T-helper 2 cell treated with Interferon-gamma antibody and Interleukin-4, amounts not matched to agents 100 ng/mL and 5 ng/mL, for 36 hours (primary cell): ENCODE data around the gene ZNF468. TPM values are rescaled to one million over a fixed set of nuclear protein-coding genes. Genes with fewer than 3 reads are reported as not detected.
"Not testable (repeated sequence)": the region's sequence is repeated elsewhere in the genome, so short reads cannot be mapped to it uniquely, and the experiment has no call there.

Experiments
- intact Hi-C: fragments of 100-400 bp; cut with micrococcal nuclease; formaldehyde crosslinking; loops from one replicate; pipeline ENCODE4 v1.15.1; 2023
- total RNA-seq: library from RNA; stranded (reverse); gene quantifications from 2 replicates; pipeline ENCODE4 v1.2.3, GENCODE V29; 2022

Gene ZNF468
- total RNA-seq, result 16.5 and 18.7 TPM in 2 replicates

DNA sequence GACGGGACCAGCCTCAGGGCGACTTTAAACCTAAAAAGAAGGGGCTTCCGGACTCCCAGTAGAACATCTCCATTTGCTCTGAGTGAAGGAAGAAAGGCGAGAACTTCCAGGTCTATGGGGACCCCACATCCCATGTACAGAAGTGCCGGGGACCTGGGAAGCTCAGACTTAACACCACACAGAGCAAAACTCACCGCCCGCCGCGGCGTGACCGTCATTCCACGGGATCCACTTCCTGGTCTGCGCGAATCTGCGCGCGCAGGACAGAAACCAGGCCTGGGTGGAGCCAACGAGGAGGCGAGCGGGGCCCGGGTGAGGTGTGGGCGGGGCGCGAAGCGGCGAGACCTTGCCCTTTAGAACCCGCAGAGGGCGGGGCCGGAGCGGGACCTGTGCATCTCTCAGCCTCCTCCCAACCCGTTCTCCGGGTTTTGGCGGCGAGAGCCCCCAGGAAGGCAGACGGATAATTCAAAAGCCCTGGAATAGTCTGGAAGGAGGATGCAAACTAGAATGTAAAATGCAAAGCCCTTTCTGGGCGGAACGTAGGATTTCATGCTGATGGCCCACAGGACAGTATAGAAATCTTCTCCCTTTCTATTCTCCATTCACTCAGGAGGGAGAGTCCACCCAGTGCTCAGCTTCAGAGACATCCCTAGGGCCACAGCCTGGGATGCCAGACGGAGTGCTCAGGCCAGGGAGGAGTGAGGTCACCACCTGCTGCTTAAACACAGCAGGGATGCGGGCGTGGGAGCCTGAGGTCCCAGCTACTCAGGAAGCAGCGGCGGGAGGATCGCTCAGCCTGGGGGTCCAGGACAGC lies at the start of gene ZNF468:
Gene ZNF468, minus strand, starts transcription at position 242 of the 814 bp plus-strand sequence. CDS start 3,347 bp downstream, outside the sequence.
- intact Hi-C loops, result loop anchor here (1.0 to 2.0 kb wide), 4 partner anchors 39 to 246 kb away; partner anchors contain the start of genes ZNF160, ZNF320 and ZNF888

GRCh38 chr19:52904052-52904780 lies 46.8 kb upstream of the ZNF468 start:
- intact Hi-C loops, result not testable (repeated sequence)

- intact Hi-C loops, result no loop called here
These were observed 44.4 kb upstream of the ZNF468 start for GRCh38 chr19:52901842-52902241.

- intact Hi-C loops, result not testable (repeated sequence)
These were observed 41.2 kb upstream of the ZNF468 start for GRCh38 chr19:52898596-52898995.

DNA sequence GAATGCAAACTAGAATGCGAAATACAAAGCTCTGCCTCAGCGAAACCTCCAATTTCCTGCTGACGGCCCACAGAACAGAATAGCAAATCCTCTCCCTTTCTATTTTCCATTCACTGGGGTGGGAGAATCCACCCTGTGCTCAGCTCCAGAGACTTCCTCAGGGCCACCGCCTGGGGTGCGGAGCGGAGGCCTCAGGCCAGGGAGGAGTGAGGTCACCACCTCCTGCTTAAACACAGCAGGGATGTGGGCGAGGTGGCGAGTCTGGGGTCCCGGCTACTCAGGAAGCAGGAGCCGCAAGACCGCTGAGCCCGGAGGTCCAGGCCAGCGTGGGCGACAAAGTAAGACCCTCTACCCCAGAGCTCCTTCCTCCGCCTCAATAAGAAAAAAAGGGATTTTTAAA lies 40.7 kb upstream of the ZNF468 start:
- intact Hi-C loops, result no loop called here

DNA sequence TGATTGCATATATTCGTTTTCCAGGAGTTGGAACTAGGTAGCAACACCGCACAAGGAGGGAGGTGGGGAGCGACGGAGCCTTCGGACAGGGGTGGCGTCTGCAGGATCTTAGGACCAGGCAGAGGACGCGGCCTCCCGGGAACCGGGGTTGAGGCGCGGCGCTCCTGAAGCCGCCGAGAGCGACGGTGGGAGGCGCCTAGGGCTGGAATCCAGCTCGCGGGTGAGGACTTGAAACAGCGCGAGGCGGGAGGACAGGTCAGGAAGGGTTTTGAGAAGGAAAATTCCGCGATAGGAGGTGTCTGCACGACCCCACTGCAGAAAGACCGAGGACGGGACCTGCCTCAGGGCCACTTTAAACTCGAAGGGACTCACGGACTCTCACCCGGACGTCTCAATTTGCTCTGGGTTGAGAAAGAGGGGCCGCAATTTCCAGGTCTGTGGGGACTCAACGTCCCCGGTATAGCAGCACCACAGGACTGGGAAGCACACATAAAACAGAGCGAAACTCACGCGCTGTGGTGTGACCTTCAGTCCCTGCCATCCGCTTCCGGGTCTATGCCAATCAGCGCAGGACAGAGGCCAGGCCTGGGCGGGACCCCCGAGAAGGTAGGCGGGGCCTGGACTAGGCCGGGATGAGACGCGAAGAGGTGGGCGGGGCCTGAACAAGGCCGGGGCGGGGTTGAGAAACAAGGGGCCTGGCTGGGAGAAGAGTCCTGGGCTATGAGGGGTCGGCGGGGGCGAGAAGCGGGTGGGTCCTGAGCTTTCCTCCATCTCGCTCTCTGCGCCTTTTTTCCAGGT lies 39.9 kb upstream of the ZNF468 start, which contains the start of gene ZNF320:
Gene ZNF320, minus strand, starts transcription at position 498 of the 798 bp plus-strand sequence. CDS start 7,380 bp downstream, outside the sequence.
- intact Hi-C loops, result loop anchor here (1.0 to 2.0 kb wide), 4 partner anchors 25 to 66 kb away; partner anchors contain the start of genes ZNF468 and ZNF888

DNA sequence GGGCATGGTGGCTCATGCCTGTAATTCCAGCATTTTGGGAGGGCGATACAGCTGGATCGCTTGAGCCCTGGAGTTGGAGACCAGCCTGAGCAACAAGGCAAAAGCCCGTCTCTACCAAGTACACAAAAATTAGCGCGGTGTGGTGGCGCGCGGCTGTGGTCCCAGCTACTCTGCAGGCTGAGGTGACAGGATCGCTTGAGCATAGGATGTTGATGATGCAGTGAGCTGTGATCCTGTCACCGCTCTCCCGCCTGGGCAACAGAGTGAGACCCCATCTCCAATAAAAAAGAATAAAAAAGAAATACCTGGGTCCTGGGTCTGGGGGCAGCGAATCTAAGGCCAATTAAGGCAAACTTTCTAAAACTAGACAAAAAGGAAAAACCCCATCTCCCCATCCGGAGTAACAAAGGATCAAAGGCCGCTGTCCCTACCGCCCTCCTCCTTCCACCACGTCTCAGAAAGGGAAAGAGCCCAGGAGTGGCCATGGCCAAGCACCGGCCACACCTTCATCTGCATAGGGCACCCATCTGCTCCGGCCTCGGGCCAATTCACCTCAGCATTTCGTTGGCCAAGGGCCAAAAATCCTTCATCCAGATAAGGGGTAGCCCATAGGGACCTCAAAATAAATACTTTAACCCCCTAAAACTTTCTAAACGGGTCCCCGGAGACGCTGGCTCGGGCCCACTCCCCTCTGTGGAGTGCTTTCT lies 39.2 kb upstream of the ZNF468 start:
- intact Hi-C loops, result loop anchor here (1.0 to 2.0 kb wide), 4 partner anchors 26 to 67 kb away; partner anchors contain the start of genes ZNF468 and ZNF888

DNA sequence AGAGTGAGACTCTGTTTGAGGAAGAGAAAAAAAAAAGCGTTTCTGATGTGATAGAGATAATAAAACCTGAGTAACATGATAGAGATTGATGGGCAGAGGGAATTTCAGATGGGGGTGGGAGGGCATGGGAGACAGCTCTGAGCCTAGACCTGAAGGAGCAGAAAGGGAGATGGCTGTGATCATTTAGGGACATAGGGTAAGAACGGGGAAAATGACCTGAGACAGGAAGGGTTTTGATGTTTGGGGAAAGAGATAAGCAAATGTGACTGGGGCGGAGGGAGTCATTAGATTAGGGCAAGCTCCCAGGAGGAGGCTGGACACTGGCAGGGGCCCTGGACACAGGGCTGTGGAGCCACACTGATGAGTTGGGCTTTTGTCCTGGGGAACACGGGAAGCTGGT lies 33.9 kb upstream of the ZNF468 start:
- intact Hi-C loops, result no loop called here

- intact Hi-C loops, result no loop called here
These were observed 32.5 kb upstream of the ZNF468 start for GRCh38 chr19:52889931-52890330.

DNA sequence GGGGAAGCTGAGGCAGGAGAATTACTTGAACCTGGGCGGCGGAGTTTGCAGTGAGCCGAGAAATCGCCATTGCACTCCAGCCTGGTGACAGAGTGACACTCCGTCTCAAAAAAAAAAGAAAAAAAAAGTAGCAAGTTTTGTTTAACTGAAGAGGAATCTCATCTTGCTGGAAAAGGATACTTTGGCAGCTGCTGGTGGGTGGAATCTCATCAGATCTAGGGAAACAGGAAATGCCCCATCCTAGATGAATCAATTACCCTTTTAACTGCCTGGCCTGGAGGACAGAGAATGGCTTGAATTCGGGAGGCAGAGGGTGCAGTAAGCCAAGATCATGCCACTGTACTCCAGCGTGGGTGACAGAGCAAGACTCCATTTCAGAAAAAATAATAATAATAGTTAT lies 31.7 kb upstream of the ZNF468 start:
- intact Hi-C loops, result no loop called here

DNA sequence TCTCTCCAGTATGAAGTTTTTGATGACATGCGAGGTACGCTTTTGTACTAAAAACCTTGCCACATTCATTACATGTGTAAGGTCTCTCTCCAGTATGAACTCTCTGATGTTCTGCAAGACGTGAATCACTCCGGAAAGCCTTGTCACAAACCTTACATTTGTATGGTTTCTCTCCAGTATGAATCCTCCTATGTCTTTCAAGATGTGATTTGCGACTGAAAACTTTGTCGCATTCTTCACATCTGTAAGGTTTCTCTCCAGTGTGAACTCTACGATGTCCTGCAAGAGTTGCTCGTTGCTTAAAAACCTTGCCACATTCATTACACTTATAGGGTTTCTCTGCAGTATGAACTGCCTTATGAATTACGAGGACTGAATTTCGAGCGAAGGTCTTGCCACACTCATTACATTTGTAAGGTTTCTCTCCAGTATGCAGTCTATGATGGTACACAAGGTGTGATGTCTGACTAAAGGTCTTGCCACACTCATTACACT lies 23.5 kb upstream of the ZNF468 start:
- intact Hi-C loops, result no loop called here

DNA sequence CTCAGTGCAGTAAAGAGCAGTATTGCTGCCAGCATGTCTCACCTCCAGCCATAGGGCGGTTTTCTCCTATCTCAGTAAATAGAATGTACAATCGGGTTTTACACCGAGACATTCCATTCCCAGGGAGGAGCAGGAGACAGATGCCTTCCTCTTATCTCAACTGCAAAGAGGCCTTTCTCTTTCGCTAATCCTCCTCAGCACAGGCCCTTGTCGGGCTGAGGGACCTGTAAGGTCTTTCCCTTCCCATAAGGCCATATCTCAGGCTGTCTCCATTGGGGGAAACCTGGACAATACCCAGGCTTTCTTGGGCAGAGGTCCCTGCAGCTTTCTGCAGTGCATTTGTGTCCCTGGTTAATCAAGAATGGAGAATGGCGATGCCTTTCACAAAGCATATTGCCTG lies 15.6 kb upstream of the ZNF468 start:
- intact Hi-C loops, result not testable (repeated sequence)

DNA sequence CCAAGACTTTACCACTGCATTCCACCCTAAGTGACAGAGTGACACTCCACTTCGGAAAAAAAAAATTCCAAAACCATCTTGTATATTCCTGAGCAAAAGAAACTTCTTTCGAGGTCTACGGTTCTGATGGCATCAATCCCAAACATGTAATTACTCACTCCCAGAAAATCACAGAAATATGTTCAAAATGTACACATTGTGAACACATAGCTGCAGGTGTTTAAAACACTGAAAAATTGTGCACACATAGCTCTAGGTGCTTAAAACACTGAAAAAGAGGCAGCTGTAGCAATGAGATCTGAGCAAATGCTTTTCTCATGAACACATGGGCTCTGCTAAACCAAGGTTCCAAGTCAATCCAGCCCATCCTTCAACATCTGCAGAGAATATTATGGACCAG lies 14.0 kb upstream of the ZNF468 start:
- intact Hi-C loops, result no loop called here

DNA sequence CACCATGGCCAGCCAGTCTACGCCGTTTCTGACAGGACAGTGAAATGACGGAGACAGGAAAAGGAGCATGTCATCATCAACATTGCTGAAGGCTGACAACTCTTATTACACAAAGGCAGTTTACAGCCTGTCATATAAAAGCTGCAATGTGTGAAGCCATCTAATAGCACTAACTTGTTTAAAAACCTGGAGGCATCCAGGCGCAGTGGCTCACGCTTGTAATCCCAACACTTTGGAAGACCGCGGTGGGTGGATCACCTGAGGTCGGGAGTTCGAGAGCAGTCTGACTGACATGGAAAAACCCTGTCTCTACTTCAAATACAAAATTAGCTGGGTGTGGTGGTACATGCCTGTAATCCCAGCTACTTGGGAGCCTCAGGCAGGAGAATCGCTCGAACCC lies 10.6 kb upstream of the ZNF468 start:
- intact Hi-C loops, result not testable (repeated sequence)

- intact Hi-C loops, result loop anchor here (1.0 to 2.0 kb wide), 4 partner anchors 40 to 247 kb away; partner anchors contain the start of genes ZNF160, ZNF320 and ZNF888
These were observed 660 bp downstream of the ZNF468 start for GRCh38 chr19:52856540-52857377.

DNA sequence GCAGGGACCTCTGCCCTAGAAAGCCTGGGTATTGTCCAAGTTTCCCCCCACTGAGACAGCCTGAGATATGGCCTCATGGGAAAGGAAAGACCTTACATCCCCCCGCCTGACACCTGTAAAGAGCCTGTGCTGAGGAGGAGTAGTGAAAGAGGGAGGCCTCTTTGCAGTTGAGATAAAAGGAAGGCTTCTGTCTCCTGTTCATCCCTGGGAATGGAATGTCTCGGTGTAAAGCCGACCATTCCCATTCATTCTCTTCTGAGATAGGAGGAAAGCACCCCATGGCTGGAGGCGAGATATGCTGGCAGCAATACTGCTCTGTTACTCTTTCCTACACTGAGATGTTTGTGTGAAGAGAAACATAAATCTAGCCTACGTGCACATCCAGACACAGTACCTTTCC lies 10.1 kb downstream of the ZNF468 start:
- intact Hi-C loops, result not testable (repeated sequence)

- intact Hi-C loops, result not testable (repeated sequence)
These were observed 16.5 kb downstream of the ZNF468 start for GRCh38 chr19:52840825-52841465.

DNA sequence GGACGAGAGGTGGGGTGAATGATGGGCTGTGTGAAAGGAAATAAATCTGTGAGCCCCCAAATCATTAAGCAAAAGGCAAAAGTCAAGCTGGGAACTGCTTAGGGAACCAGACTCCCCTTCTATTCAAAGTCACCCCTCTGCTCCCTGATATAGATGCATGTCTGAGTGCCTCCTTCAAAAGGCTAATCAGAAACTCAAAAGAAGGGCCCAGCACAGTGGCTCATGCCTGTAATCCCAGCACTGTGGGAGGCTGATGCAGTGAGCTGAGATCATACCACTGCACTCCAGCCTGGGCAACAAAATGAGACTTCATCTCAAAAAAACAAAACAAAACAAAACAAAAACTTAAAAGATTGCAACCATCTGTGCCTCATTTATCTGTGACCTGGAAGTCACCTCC lies 23.1 kb downstream of the ZNF468 start:
- intact Hi-C loops, result not testable (repeated sequence)

GRCh38 chr19:52833541-52833940 lies 23.9 kb downstream of the ZNF468 start:
- intact Hi-C loops, result not testable (repeated sequence)
